SK-N-SH treated with all-trans-retinoic acid at 6 μM for 48 hours (cell line): ENCODE results near the gene CACNA1D.

Source experiments
- ATAC-seq: fragments of 200-7000 bp; cut with Tn5 transposase; 3 replicates; pipeline ENCODE4 v1.9.1; 2020; ENCODE audit warnings: mild to moderate bottlenecking, moderate library complexity
- ARNTL ChIP-seq: fragments of 450-650 bp; formaldehyde crosslinking; IDR thresholded peaks from 2 replicates; pipeline ENCODE4 v1.5.0; 2020; ENCODE audit warnings: low read depth, mild to moderate bottlenecking, moderate library complexity, borderline replicate concordance
- BACH2 ChIP-seq: fragments of 250-450 bp; sonication (Bioruptor Pico); IDR thresholded peaks from 2 replicates; pipeline ENCODE4 v1.9.0; 2021; ENCODE audit warnings: mild to moderate bottlenecking, borderline replicate concordance
- CSDC2 ChIP-seq: fragments of 250-450 bp; sonication (Bioruptor Pico); IDR thresholded peaks from 2 replicates; pipeline ENCODE4 v1.5.0; 2020; ENCODE audit warnings: mild to moderate bottlenecking, moderate library complexity
- ESRRG ChIP-seq: fragments of 250-450 bp; sonication (Bioruptor Pico); IDR thresholded peaks from 2 replicates; pipeline ENCODE4 v1.6.1; 2021; ENCODE audit warnings: mild to moderate bottlenecking
- GLIS3 ChIP-seq: fragments of 250-450 bp; sonication (Bioruptor Pico); IDR thresholded peaks from 2 replicates; pipeline ENCODE4 v1.5.0; 2020; ENCODE audit warnings: mild to moderate bottlenecking, moderate library complexity
- ISL1 ChIP-seq: fragments of 250-450 bp; sonication (Bioruptor Pico); IDR thresholded peaks from 2 replicates; pipeline ENCODE4 v2.1.2; 2022; ENCODE audit warnings: mild to moderate bottlenecking, moderate library complexity
- OSR1 ChIP-seq: fragments of 250-450 bp; sonication (Bioruptor Pico); IDR thresholded peaks from 2 replicates; pipeline ENCODE4 v1.8.0; 2022; ENCODE audit warnings: moderate library complexity, mild to moderate bottlenecking, inconsistent platforms
- POU6F1 ChIP-seq: fragments of 250-450 bp; sonication (Bioruptor Pico); IDR thresholded peaks from 2 replicates; pipeline ENCODE4 v1.8.0; 2021; ENCODE audit warnings: low read depth, mild to moderate bottlenecking, moderate library complexity, borderline replicate concordance
- PPARA ChIP-seq: fragments of 250-450 bp; sonication (Bioruptor Pico); IDR thresholded peaks from 2 replicates; pipeline ENCODE4 v1.5.0; 2020; ENCODE audit warnings: mild to moderate bottlenecking, borderline replicate concordance
- RARB ChIP-seq: fragments of 250-450 bp; sonication (Bioruptor Pico); IDR thresholded peaks from 2 replicates; pipeline ENCODE4 v1.8.0; 2021; ENCODE audit warnings: mild to moderate bottlenecking, moderate library complexity
- SNAI2 ChIP-seq: fragments of 250-450 bp; sonication (Bioruptor Pico); IDR thresholded peaks from 2 replicates; pipeline ENCODE4 v1.5.0; 2020; ENCODE audit warnings: mild to moderate bottlenecking, moderate library complexity
- TCF4 ChIP-seq: fragments of 250-450 bp; sonication (Bioruptor Pico); IDR thresholded peaks from 2 replicates; pipeline ENCODE4 v1.8.0; 2021; ENCODE audit warnings: mild to moderate bottlenecking, moderate library complexity, borderline replicate concordance
- ZNF565 ChIP-seq: fragments of 450-650 bp; formaldehyde crosslinking; conservative IDR thresholded peaks from 2 replicates; pipeline ENCODE4 v1.5.0; 2020; ENCODE audit warnings: low read depth, mild to moderate bottlenecking, moderate library complexity
- ZNF70 ChIP-seq: fragments of 450-650 bp; formaldehyde crosslinking; IDR thresholded peaks from 2 replicates; pipeline ENCODE4 v1.5.0; 2020; ENCODE audit warnings: mild to moderate bottlenecking, moderate library complexity
- TF ChIP-seq, protein P1 (sequence below): fragments of 250-450 bp; sonication (Bioruptor Pico); IDR thresholded peaks from 2 replicates; pipeline ENCODE4 v1.5.1; 2020; ENCODE audit warnings: low read depth, mild to moderate bottlenecking, moderate library complexity
- TF ChIP-seq, protein P2 (sequence below): fragments of 250-450 bp; sonication (Bioruptor Pico); IDR thresholded peaks from 2 replicates; pipeline ENCODE4 v1.8.0; 2020; ENCODE audit warnings: mild to moderate bottlenecking, moderate library complexity, borderline replicate concordance
- TF ChIP-seq, protein P3 (sequence below): fragments of 250-450 bp; sonication (Bioruptor Pico); IDR thresholded peaks from 2 replicates; pipeline ENCODE4 v1.5.1; 2021; ENCODE audit warnings: mild to moderate bottlenecking, moderate library complexity

The CACNA1D gene

GRCh38 chr3:53817809-53818208, 323.4 kb downstream of the CACNA1D start (continued):
- TF ChIP-seq, protein P1, sequence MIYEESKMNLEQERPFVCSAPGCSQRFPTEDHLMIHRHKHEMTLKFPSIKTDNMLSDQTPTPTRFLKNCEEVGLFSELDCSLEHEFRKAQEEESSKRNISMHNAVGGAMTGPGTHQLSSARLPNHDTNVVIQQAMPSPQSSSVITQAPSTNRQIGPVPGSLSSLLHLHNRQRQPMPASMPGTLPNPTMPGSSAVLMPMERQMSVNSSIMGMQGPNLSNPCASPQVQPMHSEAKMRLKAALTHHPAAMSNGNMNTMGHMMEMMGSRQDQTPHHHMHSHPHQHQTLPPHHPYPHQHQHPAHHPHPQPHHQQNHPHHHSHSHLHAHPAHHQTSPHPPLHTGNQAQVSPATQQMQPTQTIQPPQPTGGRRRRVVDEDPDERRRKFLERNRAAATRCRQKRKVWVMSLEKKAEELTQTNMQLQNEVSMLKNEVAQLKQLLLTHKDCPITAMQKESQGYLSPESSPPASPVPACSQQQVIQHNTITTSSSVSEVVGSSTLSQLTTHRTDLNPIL (CRISPR knock-in tag) = no peak
- TF ChIP-seq SNAI2 (no peak), RARB (CRISPR knock-in tag) (no peak)

DNA sequence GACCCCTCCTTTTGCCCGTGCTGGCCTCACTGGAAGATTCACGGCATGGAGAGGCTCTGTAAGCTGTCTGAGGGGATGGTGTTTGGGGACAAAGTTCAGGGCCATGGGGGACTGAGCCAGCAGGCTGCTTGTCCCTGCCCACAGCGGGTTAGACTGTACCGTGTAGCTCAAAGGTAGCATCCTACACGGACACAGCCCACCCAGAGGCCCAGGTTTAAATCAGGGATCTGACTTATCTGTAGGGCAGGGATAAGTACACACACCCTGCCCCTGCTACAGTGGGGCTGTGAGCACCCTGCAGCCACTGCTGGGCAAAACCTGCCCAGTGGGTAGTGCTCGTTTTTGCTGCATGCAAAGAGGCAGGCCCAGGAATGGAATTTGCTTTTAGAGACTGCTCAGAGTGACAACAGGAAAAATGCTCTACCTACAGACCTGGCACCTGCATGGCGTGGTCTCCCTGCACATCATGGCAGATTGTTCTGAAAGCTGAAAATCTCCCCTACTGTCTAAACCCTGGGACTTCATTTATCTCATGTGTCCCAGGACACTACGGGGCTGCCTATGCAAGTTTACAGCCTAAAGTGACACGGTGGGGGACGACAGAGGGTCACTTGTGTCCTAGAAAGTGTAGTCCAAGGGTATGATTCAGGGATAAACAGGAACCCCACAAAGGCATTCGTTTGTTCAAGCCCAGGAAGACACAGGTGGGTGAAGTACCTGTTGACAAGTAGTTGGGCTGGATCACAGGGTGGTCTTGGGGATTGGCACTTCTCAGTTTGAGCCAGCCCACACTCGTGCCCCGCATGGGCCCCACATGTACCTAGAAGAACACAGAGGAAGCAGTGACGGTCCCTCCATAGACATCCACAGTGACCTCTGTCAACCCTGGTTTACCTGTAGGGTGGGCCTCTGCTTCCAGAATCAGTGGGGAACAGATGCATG, 324.1 kb downstream of the CACNA1D start:
- TF ChIP-seq BACH2 (CRISPR knock-in tag) (no peak), TCF4 (CRISPR knock-in tag) (no peak), ZNF70 (CRISPR knock-in tag) (no peak)
- ATAC-seq = no peak

GRCh38 chr3:53819163-53819868, 324.9 kb downstream of the CACNA1D start:
- TF ChIP-seq ZNF70 (CRISPR knock-in tag) (no peak), POU6F1 (CRISPR knock-in tag) (no peak), OSR1 (CRISPR knock-in tag) (no peak), SNAI2 (no peak), PPARA (no peak), TCF4 (CRISPR knock-in tag) (no peak), BACH2 (CRISPR knock-in tag) (no peak), CSDC2 (CRISPR knock-in tag) (no peak), ARNTL (no peak), ISL1 (no peak), ESRRG (no peak), GLIS3 (CRISPR knock-in tag) (no peak), ZNF565 (CRISPR knock-in tag) (no peak)
- TF ChIP-seq, protein P2, sequence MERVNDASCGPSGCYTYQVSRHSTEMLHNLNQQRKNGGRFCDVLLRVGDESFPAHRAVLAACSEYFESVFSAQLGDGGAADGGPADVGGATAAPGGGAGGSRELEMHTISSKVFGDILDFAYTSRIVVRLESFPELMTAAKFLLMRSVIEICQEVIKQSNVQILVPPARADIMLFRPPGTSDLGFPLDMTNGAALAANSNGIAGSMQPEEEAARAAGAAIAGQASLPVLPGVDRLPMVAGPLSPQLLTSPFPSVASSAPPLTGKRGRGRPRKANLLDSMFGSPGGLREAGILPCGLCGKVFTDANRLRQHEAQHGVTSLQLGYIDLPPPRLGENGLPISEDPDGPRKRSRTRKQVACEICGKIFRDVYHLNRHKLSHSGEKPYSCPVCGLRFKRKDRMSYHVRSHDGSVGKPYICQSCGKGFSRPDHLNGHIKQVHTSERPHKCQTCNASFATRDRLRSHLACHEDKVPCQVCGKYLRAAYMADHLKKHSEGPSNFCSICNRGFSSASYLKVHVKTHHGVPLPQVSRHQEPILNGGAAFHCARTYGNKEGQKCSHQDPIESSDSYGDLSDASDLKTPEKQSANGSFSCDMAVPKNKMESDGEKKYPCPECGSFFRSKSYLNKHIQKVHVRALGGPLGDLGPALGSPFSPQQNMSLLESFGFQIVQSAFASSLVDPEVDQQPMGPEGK (CRISPR knock-in tag) = no peak
- TF ChIP-seq, protein P3, sequence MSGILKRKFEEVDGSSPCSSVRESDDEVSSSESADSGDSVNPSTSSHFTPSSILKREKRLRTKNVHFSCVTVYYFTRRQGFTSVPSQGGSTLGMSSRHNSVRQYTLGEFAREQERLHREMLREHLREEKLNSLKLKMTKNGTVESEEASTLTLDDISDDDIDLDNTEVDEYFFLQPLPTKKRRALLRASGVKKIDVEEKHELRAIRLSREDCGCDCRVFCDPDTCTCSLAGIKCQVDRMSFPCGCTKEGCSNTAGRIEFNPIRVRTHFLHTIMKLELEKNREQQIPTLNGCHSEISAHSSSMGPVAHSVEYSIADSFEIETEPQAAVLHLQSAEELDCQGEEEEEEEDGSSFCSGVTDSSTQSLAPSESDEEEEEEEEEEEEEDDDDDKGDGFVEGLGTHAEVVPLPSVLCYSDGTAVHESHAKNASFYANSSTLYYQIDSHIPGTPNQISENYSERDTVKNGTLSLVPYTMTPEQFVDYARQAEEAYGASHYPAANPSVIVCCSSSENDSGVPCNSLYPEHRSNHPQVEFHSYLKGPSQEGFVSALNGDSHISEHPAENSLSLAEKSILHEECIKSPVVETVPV (CRISPR knock-in tag) = no peak
- TF ChIP-seq, protein P1 (CRISPR knock-in tag) = no peak

GRCh38 chr3:53820084-53820483, 325.7 kb downstream of the CACNA1D start:
- TF ChIP-seq SNAI2 = no peak
- ATAC-seq = no peak

More at GRCh38 chr3:53819163-53819868, 324.9 kb downstream of the CACNA1D start:
- no peak for ATAC-seq
